ENCODE data around the gene KRT80. TPM values are rescaled to one million over a fixed set of nuclear protein-coding genes. Genes with fewer than 3 reads are reported as not detected.

Gene KRT80
- total RNA-seq, 1 donor from 2014 or later: not detected

DNA sequence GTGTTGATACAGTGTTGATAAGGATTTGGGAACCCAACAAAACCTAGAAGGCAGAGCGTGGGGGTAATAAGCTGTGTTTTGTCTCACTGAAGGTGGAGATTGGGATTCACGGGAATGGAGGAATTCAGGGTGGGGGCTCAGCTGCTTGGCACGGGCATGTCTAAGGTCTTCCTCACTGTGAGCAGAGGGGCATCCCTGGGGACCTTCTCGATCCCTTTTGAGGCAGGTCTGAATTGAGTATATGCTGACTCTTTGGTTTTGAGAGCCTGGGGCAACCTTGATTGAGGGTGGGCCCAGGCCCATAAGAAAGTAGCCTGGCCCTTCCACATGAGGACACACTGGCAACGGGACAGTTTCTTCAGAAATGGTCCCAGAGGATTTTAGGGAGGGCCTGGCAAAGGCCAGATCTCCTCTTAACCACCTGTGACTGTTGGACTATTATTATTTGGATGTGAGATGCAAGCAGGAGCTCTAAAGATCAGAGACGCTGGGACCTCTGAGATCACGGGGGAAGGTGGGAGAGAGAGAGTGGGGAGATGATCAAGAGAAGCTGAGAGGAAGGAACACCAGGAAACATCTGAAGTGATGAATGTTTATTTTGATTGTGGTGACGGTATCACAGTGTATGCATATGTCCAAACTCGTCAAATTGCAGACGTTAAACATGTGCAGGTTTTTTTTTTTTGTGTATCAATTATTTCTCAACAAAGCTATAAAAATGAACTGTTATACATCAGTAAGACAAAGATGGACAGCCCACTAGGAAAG is 63.9 kb downstream of the KRT80 start:
- Mint-ChIP-seq H3K27ac (no peak overlapping the region), H3K36me3 (ENCODE audit: low read depth) (no peaks in the 10 kb centered on the region), H3K9me3 (no peaks in the 10 kb centered on the region), H3K4me3 (no peak overlapping the region), H3K4me1 (ENCODE audit: low read depth) (no peaks in the 10 kb centered on the region), H3K27me3 (ENCODE audit: insufficient read depth) (peaks cover 4% of the 10 kb centered on the region)
- intact Hi-C loops (cut with micrococcal nuclease): no loop called here
- no peak for DNase-seq (ENCODE audit: low spot score)

DNA sequence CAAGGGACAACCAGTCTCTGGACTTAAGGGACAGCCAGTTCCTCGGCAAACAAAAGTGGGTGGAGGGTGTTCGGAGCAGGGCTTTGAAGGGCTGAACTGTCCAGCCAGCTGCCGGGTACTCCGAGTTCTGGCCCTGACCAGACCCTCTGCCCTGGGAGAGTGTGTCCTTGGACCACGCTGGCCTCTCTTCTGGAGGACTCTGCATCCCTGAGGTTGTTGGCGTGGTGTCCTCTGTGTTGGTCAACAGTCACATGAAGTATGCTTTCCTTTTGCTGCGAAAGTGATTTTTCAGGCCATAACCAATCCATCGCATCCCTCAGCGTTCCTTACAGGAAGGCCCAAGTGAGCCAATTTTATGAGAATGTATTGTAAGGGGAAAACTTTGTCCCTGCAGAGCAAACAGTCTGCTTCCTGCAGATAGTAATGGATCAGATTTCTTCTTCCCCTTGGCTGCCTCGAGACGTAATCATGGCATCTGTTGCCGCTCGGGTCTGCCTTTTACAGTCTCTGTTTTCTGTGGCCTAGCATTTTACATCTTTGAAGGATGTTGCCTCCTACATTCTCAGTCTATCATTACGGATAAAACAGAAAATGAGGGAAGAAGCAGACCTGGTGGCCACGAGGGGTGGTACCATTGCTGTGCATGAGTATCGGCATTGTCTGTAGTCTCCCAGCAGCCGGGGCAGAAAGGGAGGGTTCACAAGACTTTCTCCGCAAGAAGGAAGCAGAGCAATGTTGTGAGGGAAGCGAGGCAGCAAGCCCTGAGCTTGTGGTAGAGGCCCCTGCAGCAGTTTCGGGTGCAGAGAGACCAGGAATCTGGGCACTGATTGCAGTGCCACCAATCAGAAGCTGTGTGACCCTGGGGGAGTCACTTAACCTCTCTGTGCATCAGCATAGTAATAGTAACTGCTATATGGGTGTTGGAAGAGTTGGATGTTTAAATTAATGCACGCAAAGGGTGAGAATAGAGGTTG is 64.9 kb downstream of the KRT80 start:
- DNase-seq (ENCODE audit: low spot score): no peak
- Mint-ChIP-seq H3K27me3 (ENCODE audit: insufficient read depth) (peaks cover 9% of the 10 kb centered on the region), H3K9me3 (no peaks in the 10 kb centered on the region), H3K4me3 (no peak overlapping the region), H3K36me3 (ENCODE audit: low read depth) (no peaks in the 10 kb centered on the region), H3K4me1 (ENCODE audit: low read depth) (peaks cover 5% of the 10 kb centered on the region), H3K27ac (no peak overlapping the region)
- intact Hi-C loops (cut with micrococcal nuclease): no loop called here

DNA sequence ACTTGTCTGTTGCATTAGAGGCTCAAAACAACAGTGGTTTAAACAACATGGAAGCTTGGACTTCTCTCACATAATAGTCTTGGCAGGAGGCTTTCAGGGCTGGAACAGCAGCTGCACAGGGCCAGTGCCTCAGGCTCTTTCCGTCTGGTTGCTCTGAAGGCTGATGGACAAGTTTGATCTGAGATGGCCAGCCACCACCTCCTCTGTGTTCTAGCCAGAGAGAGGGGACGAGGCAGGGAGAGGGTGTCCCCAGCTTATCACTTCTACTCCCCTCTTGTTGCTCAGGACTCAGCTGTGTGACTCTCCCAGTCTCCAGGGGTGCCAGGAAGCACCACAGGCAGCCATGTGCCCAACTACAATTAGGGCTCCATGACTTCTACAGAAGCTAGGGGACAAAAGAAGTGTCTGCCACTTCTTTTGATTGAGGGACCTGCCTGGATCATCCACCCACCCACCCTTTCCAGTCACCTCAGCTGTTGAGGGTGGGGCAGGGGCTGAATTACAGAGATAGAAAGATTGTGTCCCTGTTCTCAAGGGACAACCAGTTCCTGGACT is 65.7 kb downstream of the KRT80 start:
- intact Hi-C loops (cut with micrococcal nuclease): no loop called here
- Mint-ChIP-seq H3K4me1 (ENCODE audit: low read depth) (peaks cover 9% of the 10 kb centered on the region), H3K4me3 (no peak overlapping the region), H3K27me3 (ENCODE audit: insufficient read depth) (peaks cover 14% of the 10 kb centered on the region), H3K9me3 (no peaks in the 10 kb centered on the region), H3K27ac (no peak overlapping the region), H3K36me3 (ENCODE audit: low read depth) (no peaks in the 10 kb centered on the region)
- DNase-seq (ENCODE audit: low spot score): no peak

DNA sequence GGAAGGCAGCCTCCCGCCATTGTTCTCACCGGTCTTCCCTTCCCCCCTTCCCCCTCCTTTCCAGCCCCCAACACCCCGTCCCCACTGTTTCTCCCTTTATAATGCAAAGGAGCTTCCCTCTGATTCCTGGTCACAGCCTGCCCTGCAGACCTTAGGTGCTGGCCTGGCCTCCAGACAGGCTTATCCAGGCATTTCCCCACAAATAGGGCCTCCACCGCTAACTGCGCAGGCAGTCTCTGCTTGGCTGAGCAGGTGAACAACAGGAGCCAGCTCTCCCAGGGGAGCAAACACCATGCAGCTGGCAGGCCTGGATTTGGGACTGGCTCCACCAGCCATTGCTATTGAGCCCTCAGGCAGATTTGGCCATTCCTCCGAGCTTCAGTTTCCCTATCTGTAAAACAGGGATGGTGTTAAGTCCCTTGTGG is 66.3 kb downstream of the KRT80 start:
- Mint-ChIP-seq H3K9me3 (no peaks in the 10 kb centered on the region), H3K4me3 (no peak overlapping the region), H3K4me1 (ENCODE audit: low read depth) (peaks cover 9% of the 10 kb centered on the region), H3K36me3 (ENCODE audit: low read depth) (no peaks in the 10 kb centered on the region), H3K27ac (no peak overlapping the region), H3K27me3 (ENCODE audit: insufficient read depth) (peaks cover 16% of the 10 kb centered on the region)
- DNase-seq (ENCODE audit: low spot score): no peak
- intact Hi-C loops (cut with micrococcal nuclease): no loop called here

DNA sequence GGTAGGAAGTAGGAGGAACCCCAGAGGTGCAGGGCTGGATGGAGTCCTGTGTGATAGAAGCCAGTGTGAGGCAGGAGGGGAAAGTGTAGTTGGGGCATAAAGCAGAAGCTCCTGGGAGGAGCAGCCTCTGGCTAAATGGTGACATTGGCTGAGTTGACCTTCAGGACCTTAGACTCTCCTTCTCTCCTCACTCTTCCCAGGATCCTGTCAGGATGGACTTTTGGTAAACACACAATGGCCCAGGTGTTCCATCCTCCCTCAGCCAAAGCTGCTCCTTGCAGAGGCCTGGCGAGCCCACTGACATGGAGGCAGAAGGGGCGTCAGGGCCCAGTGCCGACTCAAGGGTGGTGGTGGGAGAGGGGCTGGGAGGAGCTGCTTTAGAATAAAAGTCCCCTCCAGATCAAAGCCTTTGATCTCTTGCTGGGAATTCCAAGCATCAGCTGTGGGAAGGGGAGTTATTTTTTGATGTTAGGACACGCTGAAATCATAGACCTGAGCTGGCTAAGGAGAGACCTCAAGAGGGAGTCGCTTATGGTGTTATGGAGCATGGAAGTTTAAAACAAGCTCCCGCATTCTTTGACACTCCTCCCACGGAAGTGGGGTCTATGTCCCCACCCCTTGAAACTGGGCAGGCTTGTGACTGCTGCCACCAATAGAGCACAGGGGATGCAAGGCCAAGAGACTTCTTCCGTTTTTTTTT is 68.2 kb downstream of the KRT80 start:
- peaks cover 20% of the 10 kb centered on the region for H3K4me1 Mint-ChIP-seq (ENCODE audit: low read depth)
- no peak for DNase-seq (ENCODE audit: low spot score)
- H3K27ac Mint-ChIP-seq: no peak overlapping the region
- H3K36me3 Mint-ChIP-seq (ENCODE audit: low read depth): no peaks in the 10 kb centered on the region
- H3K4me3 Mint-ChIP-seq: no peak overlapping the region
- intact Hi-C loops (cut with micrococcal nuclease): no loop called here
- H3K27me3 Mint-ChIP-seq (ENCODE audit: insufficient read depth): peaks cover 17% of the 10 kb centered on the region
- no peaks in the 10 kb centered on the region for H3K9me3 Mint-ChIP-seq

DNA sequence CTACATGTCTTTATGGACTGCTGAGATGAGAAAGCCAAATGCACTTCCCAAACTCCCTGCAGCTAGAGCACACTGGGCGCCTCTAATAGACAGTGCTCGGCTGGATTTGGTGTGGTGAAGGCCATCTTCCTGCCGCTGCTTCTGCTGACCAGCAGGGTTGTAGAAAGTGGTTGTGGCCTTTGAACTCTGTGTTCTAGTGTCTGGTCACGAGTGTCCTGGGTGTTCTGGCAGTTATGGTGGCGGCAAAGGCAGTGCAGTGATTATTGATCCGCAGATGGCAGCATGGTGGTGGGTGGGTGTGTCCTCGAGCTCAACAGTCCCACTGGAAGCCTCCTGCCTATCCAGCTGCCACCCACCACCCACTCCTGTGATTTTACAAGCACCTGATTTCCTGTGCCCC is 68.9 kb downstream of the KRT80 start:
- H3K27ac Mint-ChIP-seq: no peak overlapping the region

DNA sequence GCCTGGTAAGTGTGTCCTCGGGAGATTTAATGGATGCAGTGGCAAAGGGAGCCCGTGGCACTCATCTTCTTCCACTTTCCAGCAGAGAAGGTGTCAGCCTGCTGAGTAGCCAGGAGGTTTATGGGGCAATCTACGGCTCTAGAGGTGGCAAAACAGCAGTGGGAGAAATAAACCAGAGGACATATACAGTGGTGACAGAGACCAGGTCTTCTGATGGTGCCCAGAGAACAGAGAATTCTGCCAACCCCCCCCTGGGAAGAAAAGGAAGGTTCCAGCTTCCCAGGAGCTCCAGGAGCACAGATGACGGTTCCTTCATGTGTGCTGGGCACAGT is 69.3 kb downstream of the KRT80 start:
- intact Hi-C loops (cut with micrococcal nuclease): no loop called here
- H3K27me3 Mint-ChIP-seq (ENCODE audit: insufficient read depth): peaks cover 17% of the 10 kb centered on the region
- peaks cover 27% of the 10 kb centered on the region for H3K4me1 Mint-ChIP-seq (ENCODE audit: low read depth)
- no peaks in the 10 kb centered on the region for H3K36me3 Mint-ChIP-seq (ENCODE audit: low read depth)
- no peak for DNase-seq (ENCODE audit: low spot score)
- no peaks in the 10 kb centered on the region for H3K9me3 Mint-ChIP-seq
- H3K27ac Mint-ChIP-seq: no peak overlapping the region
- H3K4me3 Mint-ChIP-seq: no peak overlapping the region

More for the DNA sequence above, 68.9 kb downstream of the KRT80 start:
- intact Hi-C loops (cut with micrococcal nuclease): no loop called here
- Mint-ChIP-seq H3K27me3 (ENCODE audit: insufficient read depth) (peaks cover 17% of the 10 kb centered on the region), H3K4me3 (no peak overlapping the region), H3K4me1 (ENCODE audit: low read depth) (peaks cover 27% of the 10 kb centered on the region), H3K36me3 (ENCODE audit: low read depth) (no peaks in the 10 kb centered on the region), H3K9me3 (no peaks in the 10 kb centered on the region)
- DNase-seq (ENCODE audit: low spot score): no peak

DNA sequence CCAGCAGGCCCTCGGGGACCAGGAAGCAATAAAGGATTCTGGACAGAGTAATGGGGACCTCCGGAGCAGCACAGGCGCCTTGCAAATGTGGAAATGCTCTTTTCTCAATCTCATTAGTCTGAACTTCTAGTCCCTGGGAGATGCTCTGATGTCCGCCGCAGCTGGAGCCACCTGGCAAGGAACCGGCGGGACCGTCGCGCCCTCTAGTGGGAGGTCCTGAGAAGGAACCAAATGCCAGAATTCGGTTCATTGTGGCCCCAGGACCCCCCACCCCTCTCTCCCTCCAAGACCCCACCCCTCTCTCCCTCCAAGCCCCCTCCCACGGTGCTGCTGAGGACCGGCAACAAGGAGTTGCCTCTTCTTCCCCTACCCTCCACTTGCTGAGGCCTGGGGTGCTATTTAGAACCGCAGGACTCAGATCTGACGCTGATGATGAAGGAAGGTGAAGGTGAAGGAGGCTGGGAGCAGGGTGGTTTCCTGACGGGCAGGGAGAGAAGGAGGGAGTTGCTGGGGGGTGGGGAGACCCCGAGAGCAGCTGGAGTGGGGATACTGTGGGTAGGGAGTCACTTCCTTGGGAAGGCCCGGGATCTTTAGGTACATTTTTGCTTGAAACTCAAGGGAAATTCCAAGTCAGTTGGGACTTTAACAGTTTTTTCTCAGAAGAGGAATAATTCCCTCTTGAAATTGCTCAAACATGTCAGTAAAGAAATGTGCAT is 69.8 kb downstream of the KRT80 start:
- DNase-seq (ENCODE audit: low spot score): peak; percentile 50
- Mint-ChIP-seq H3K4me1 (ENCODE audit: low read depth) (peaks cover 29% of the 10 kb centered on the region), H3K27me3 (ENCODE audit: insufficient read depth) (peaks cover 17% of the 10 kb centered on the region), H3K4me3 (no peak overlapping the region), H3K9me3 (no peaks in the 10 kb centered on the region), H3K36me3 (ENCODE audit: low read depth) (no peaks in the 10 kb centered on the region), H3K27ac (no peak overlapping the region)
- intact Hi-C loops (cut with micrococcal nuclease): loop anchor here (1.0 kb wide), 2 partner anchors 97 to 129 kb away; no protein-coding TSS in a partner anchor

DNA sequence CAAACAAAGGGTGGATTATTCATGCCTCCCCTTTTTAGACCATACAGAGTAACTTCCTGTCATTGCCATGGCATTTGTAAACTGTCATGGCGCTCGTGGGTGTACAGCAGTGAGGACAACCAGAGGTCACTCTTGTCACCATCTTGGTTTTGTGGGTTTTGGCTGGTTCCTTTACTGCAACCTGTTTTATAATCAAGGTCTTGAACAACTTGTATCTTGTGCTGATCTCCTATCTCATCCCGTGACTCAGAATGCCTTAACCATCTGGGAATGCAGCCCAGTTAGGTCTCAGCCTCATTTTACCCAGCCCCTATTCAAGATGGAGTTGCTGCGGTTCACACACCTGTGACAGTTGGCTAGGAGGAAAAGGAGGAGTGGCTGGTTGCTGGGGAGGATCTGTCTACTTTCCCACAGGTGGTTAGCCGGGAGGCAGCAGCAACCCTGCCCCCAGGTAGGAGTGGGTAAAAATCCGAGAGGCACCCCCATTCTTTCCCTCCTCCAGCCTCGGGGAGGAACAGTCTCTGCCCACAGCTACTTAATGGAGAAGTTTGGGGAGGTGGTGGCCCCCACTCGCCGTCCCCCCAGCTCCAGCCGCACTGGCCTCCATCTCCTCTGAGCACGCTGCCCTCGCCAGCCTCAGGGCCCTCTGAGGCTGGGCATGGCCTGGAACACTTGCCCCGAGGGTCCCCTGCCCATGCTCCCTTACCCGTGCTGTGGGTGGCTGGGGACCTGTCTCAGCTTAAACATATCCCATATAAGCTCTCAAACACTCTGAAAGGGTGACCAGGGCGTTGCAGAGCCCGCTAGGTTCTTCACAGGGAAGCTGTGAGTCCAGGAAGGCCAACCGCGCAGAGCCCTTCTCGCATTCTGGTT is 70.6 kb downstream of the KRT80 start:
- H3K27me3 Mint-ChIP-seq (ENCODE audit: insufficient read depth): peaks cover 17% of the 10 kb centered on the region
- no peak for DNase-seq (ENCODE audit: low spot score)
- H3K9me3 Mint-ChIP-seq: no peaks in the 10 kb centered on the region
- H3K36me3 Mint-ChIP-seq (ENCODE audit: low read depth): no peaks in the 10 kb centered on the region
- no peak overlapping the region for H3K27ac Mint-ChIP-seq
- H3K4me3 Mint-ChIP-seq: no peak overlapping the region
- H3K4me1 Mint-ChIP-seq (ENCODE audit: low read depth): peaks cover 37% of the 10 kb centered on the region
- intact Hi-C loops (cut with micrococcal nuclease): loop anchor here (1.0 kb wide), 2 partner anchors 96 to 128 kb away; no protein-coding TSS in a partner anchor

DNA sequence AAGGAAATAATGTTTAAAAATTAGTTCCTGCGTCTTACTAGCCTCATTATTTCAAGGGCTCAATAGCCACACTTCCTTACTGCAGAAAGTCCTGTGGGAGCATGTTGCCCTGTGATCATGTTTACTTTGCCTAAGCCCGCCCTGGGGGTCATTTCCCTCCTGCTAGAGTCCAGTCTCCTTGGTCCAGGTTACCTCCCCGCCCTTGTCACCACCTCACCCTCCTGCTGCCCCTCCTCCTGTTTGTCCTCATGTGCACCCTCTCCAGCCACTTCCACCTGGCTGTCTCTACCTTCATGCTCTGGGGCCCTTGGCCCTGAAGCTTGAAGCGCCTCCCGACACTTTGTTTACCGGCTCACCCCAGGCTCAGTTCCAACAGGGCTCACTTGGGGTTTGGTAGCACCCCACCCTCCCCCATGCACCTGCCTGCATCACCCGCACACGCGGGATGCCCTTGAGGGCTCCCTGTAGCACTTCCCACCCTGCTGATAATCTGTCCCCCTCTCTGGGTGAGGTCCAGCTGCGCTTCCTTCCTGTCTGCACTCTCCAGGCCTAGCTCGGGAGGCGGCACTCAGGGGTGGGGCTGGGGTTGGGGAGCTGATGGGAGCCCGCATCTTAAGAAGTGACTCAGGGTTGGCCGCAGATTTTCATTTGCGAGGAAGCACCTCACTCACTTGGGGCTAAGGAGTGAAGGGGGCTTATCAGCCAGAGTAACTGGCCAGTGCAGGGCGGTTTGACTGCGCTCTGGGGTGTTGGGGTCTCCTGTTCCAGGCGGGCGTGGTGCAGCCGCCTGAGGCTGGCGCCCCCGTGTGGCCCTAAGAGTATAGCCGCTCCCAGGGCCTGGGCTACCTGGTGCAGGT is 72.2 kb downstream of the KRT80 start:
- no peak for DNase-seq (ENCODE audit: low spot score)
- H3K36me3 Mint-ChIP-seq (ENCODE audit: low read depth): no peaks in the 10 kb centered on the region
- peaks cover 40% of the 10 kb centered on the region for H3K4me1 Mint-ChIP-seq (ENCODE audit: low read depth)
- no peaks in the 10 kb centered on the region for H3K9me3 Mint-ChIP-seq
- intact Hi-C loops (cut with micrococcal nuclease): loop anchor here (5.0 kb wide), 1 partner anchor 37 kb away; no protein-coding TSS in a partner anchor
- H3K27me3 Mint-ChIP-seq (ENCODE audit: insufficient read depth): peaks cover 17% of the 10 kb centered on the region
- H3K27ac Mint-ChIP-seq: no peak overlapping the region
- H3K4me3 Mint-ChIP-seq: no peak overlapping the region
